ENCODE results near the gene SPHK2.

SPHK2 gene

DNA sequence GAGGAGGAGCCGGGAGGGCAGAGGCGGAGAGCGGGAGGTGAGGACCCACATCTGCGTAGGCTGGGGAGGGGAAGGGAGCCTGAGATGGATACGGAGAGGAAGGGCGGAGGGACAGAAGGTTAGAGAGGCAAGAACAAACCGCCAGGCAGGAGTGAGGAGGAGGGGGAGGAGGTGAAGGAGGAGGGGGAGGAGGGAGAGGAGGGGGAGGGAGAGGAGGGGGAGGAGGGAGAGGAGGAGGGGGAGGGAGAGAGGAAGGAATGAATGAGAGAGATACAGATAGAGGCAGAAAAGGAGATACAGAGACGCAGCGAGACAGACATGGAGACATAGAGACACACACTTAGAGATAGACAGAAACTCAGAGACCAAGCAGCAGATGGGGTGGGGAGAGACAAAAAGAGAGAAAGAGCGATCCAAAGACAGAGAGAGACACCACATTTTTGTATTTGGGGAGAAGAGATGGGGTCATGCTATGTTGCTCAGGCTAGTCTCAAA, 27.5 kb downstream of the SPHK2 start (continued):
- TF ChIP-seq, protein P1, sequence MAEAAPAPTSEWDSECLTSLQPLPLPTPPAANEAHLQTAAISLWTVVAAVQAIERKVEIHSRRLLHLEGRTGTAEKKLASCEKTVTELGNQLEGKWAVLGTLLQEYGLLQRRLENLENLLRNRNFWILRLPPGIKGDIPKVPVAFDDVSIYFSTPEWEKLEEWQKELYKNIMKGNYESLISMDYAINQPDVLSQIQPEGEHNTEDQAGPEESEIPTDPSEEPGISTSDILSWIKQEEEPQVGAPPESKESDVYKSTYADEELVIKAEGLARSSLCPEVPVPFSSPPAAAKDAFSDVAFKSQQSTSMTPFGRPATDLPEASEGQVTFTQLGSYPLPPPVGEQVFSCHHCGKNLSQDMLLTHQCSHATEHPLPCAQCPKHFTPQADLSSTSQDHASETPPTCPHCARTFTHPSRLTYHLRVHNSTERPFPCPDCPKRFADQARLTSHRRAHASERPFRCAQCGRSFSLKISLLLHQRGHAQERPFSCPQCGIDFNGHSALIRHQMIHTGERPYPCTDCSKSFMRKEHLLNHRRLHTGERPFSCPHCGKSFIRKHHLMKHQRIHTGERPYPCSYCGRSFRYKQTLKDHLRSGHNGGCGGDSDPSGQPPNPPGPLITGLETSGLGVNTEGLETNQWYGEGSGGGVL (tag by site-specific recombination; IDR thresholded peaks at IDR 0.05): peak; percentile 93
- TF ChIP-seq ZNF654 (tag by site-specific recombination; IDR thresholded peaks at IDR 0.05; ENCODE audit: low read depth) (no peak), ZNF112 (tag by site-specific recombination; IDR thresholded peaks at IDR 0.05) (no peak), ZNF146 (tag by site-specific recombination; IDR thresholded peaks at IDR 0.05) (0 out of 2 replicates have a peak, but pooled peaks have one; percentile 24), ZNF24 (tag by site-specific recombination; IDR thresholded peaks at IDR 0.05) (no peak), ZNF335 (tag by site-specific recombination; conservative IDR thresholded peaks at IDR 0.05) (no peak), KLF16 (tag by site-specific recombination; IDR thresholded peaks at IDR 0.05) (0 out of 2 replicates have a peak, but pooled peaks have one; percentile 79)

DNA sequence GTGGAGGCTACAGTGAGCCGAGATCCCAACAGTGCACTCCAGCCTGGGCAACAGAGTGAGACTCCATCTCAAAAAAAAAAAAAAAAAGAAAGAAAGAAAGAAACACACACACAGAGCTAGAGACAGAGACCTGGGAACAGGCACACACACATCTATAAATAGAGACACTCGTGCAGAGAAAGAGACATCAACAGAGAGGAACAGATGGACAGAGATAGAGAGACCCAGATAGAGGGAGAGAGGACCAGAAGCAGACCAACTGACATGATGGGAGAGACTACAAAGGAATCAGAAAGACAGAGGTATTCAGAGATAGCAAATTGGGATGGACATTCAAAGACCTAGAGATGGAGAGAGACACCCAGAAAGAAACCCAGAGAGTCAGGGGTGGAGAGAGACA, 28.8 kb downstream of the SPHK2 start:
- Histone ChIP-seq H3K4me3 (ENCODE audit: low read depth, low read length) (no peak overlapping the region), H3K9me3 (ENCODE audit: control insufficient read depth, insufficient read depth, low read depth, low read length) (no peaks in the 10 kb centered on the region), H3K36me3 (ENCODE audit: control insufficient read depth in 2 of 2, insufficient read depth in 1 of 2, low read length in 2 of 2) (no peaks in the 10 kb centered on the region), H3K27ac (ENCODE audit: extremely low read depth, low read depth, low read length) (no peak overlapping the region), H3K4me1 (ENCODE audit: control insufficient read depth, insufficient read depth, low read length) (peaks cover 9% of the 10 kb centered on the region)
- no peak for TF ChIP-seq ZNF155 (tag by site-specific recombination; IDR thresholded peaks at IDR 0.05)
- TF ChIP-seq ZNF366 (tag by site-specific recombination; conservative IDR thresholded peaks at IDR 0.05): peak; percentile 39; the same call in 1 of the 2 replicates
- TF ChIP-seq ZNF571 (tag by site-specific recombination; IDR thresholded peaks at IDR 0.05): no peak
- no peak for TF ChIP-seq TCF7L2 (IDR thresholded peaks at IDR 0.05; ENCODE audit: borderline replicate concordance, low read depth, low read length)
- TF ChIP-seq ZNF843 (tag by site-specific recombination; IDR thresholded peaks at IDR 0.05): no peak
- TF ChIP-seq ZNF624 (tag by site-specific recombination; IDR thresholded peaks at IDR 0.05): no peak
- TF ChIP-seq, protein P2, sequence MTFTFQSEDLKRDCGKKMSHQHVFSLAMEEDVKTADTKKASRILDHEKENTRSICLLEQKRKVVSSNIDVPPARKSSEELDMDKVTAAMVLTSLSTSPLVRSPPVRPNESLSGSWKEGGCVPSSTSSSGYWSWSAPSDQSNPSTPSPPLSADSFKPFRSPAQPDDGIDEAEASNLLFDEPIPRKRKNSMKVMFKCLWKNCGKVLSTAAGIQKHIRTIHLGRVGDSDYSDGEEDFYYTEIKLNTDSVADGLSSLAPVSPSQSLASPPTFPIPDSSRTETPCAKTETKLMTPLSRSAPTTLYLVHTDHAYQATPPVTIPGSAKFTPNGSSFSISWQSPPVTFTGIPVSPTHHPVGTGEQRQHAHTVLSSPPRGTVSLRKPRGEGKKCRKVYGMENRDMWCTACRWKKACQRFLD (tag by site-specific recombination; IDR thresholded peaks at IDR 0.05): no peak
- POLR2A ChIA-PET: no interaction called here
- CTCF ChIA-PET: interaction anchor here (0.6 kb wide), 1 partner anchor 194 kb away, joined by 3 read pairs; no protein-coding TSS in a partner anchor

DNA sequence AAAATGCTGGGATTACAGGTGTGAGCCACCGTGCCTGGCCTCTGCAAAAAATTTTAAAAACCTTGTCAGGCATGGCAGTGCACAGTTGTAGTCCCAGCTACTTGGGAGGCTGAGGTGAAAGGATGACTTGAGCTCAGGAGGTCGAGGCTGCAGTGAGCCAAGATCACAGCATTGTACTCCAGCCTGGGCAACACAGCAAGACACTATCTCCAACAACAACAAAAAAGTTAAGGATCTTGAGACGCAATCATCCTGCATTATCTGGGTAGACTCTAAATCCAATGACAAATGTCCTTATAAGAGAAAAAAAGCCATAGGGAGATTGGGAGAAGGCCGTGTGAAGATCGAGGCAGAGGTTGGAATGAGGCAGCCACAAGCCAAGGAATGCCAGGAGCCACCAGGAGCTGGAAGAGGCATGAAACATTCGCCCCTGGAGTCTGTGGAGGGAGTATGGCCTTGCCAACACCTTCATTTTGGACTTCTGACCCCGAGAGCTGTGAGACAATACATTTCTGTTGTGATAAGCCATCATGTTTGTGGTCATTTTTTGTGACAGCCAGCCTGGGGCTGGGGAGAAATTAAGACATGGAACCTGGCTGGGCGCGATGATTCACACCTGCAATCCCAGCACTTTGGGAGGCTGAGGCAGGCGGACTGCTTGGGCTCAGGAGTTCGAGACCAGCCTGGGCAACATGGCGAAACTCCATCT, 31.8 kb downstream of the SPHK2 start:
- ChIA-PET POLR2A (interaction anchor here (1.5 kb wide), 1 partner anchor 32 kb away, joined by 3 read pairs; the partner anchor contains the start of genes RPL18 and SPHK2), CTCF (interaction anchor here (0.6 to 1.8 kb wide), 5 partner anchors 23 to 549 kb away, joined by 3 to 7 read pairs (median 5); no protein-coding TSS in a partner anchor)
- Histone ChIP-seq H3K4me1 (ENCODE audit: control insufficient read depth, insufficient read depth, low read length) (peaks cover 6% of the 10 kb centered on the region), H3K27ac (ENCODE audit: extremely low read depth, low read depth, low read length) (no peak overlapping the region), H3K4me3 (ENCODE audit: low read depth, low read length) (no peak overlapping the region), H3K9me3 (ENCODE audit: control insufficient read depth, insufficient read depth, low read depth, low read length) (no peaks in the 10 kb centered on the region), H3K36me3 (ENCODE audit: control insufficient read depth in 2 of 2, insufficient read depth in 1 of 2, low read length in 2 of 2) (no peaks in the 10 kb centered on the region; a peak in 1 of 3 replicates)
- TF ChIP-seq ZNF660 (tag by site-specific recombination; IDR thresholded peaks at IDR 0.05) (no peak), ZNF121 (tag by site-specific recombination; IDR thresholded peaks at IDR 0.05) (peak; percentile 79; the same call in 1 of the 2 replicates), MZF1 (tag by site-specific recombination; IDR thresholded peaks at IDR 0.05; ENCODE audit: borderline replicate concordance) (no peak)

DNA sequence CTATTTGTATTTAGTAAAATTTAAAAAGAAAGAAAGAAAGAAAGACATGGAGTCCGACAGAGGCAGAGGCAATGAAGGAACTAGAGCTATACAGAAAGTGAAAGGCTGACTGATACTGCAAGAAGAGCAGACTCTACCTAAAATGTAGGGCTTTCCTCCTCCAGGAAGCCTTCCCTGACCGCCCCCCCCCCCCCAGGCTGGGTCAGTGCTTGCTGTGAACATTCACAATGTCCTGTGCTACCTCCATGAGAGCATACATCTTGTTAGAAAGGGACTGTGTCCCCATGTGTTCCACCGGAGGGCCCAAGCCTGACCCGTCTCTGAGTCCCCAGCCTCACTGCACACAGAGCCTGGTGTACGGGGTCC, 32.4 kb downstream of the SPHK2 start:
- H3K4me1 ChIP-seq (ENCODE audit: control insufficient read depth, insufficient read depth, low read length): peaks cover 6% of the 10 kb centered on the region
- no peaks in the 10 kb centered on the region for H3K9me3 ChIP-seq (ENCODE audit: control insufficient read depth, insufficient read depth, low read depth, low read length)
- H3K4me3 ChIP-seq (ENCODE audit: low read depth, low read length): no peak overlapping the region
- no peak overlapping the region for H3K27ac ChIP-seq (ENCODE audit: extremely low read depth, low read depth, low read length)
- H3K36me3 ChIP-seq (ENCODE audit: control insufficient read depth in 2 of 2, insufficient read depth in 1 of 2, low read length in 2 of 2): no peaks in the 10 kb centered on the region; a peak in 1 of 3 replicates
- POLR2A ChIA-PET: no interaction called here
- CTCF ChIA-PET: interaction anchor here (1.0 to 1.8 kb wide), 2 partner anchors 23 to 136 kb away, joined by 6 to 7 read pairs; no protein-coding TSS in a partner anchor
- TF ChIP-seq ZNF211 (tag by site-specific recombination; IDR thresholded peaks at IDR 0.05; ENCODE audit: low read depth): no peak
- no peak for TF ChIP-seq ZNF785 (tag by site-specific recombination; IDR thresholded peaks at IDR 0.05)
- TF ChIP-seq, protein P3, sequence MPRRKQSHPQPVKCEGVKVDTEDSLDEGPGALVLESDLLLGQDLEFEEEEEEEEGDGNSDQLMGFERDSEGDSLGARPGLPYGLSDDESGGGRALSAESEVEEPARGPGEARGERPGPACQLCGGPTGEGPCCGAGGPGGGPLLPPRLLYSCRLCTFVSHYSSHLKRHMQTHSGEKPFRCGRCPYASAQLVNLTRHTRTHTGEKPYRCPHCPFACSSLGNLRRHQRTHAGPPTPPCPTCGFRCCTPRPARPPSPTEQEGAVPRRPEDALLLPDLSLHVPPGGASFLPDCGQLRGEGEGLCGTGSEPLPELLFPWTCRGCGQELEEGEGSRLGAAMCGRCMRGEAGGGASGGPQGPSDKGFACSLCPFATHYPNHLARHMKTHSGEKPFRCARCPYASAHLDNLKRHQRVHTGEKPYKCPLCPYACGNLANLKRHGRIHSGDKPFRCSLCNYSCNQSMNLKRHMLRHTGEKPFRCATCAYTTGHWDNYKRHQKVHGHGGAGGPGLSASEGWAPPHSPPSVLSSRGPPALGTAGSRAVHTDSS (tag by site-specific recombination; IDR thresholded peaks at IDR 0.05): no peak
- TF ChIP-seq, protein P4, sequence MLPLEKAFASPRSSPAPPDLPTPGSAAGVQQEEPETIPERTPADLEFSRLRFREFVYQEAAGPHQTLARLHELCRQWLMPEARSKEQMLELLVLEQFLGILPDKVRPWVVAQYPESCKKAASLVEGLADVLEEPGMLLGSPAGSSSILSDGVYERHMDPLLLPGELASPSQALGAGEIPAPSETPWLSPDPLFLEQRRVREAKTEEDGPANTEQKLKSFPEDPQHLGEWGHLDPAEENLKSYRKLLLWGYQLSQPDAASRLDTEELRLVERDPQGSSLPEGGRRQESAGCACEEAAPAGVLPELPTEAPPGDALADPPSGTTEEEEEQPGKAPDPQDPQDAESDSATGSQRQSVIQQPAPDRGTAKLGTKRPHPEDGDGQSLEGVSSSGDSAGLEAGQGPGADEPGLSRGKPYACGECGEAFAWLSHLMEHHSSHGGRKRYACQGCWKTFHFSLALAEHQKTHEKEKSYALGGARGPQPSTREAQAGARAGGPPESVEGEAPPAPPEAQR (tag by site-specific recombination; IDR thresholded peaks at IDR 0.05): no peak
- no peak for TF ChIP-seq ZSCAN16 (tag by site-specific recombination; IDR thresholded peaks at IDR 0.05)
- no peak for TF ChIP-seq ZNF10 (tag by site-specific recombination; IDR thresholded peaks at IDR 0.05)
- no peak for TF ChIP-seq ZBTB17 (tag by site-specific recombination; IDR thresholded peaks at IDR 0.05)
- TF ChIP-seq ZBTB20 (tag by site-specific recombination; IDR thresholded peaks at IDR 0.05): no peak

Measured in HEK293 (cell line).